ENCODE results near the gene TRIM45. TPM values are rescaled to one million over a fixed set of nuclear protein-coding genes. Genes with fewer than 3 reads are reported as not detected.

TRIM45 gene
- total RNA-seq, 1 donor from 2014 or later: 2.5 TPM

GRCh38 chr1:117146575-117147340 lies 25.2 kb upstream of the TRIM45 start:
- peak; percentile 76 for FAIRE-seq
- Histone ChIP-seq H3K4me2 (ENCODE audit: low read length) (peak overlapping the region; percentile 72), H3K4me3 (ENCODE audit: insufficient read depth, low read depth, low read length) (no peak overlapping the region), H2AFZ (ENCODE audit: low read depth, low read length) (no peak overlapping the region), H3K27me3 (ENCODE audit: insufficient read depth, low read length) (no peaks in the 10 kb centered on the region), H3K27ac (ENCODE audit: low read depth, low read length) (peak overlapping the region; percentile 88), H3K36me3 (ENCODE audit: insufficient read depth, low read length) (no peaks in the 10 kb centered on the region), H3K9me3 (ENCODE audit: insufficient read depth, low read depth, low read length) (no peaks in the 10 kb centered on the region), H3K9ac (ENCODE audit: low read length) (peak overlapping the region; percentile 71), H4K20me1 (ENCODE audit: insufficient read depth, low read length) (no peaks in the 10 kb centered on the region), H3K79me2 (ENCODE audit: insufficient read depth, low read length) (no peaks in the 10 kb centered on the region), H3K4me1 (ENCODE audit: insufficient read depth, low read length) (peaks cover 24% of the 10 kb centered on the region)
- Mint-ChIP-seq H3K27me3 (ENCODE audit: low read depth, unreplicated experiment) (no peaks in the 10 kb centered on the region), H3K4me3 (ENCODE audit: unreplicated experiment) (no peak overlapping the region), H3K9me3 (ENCODE audit: unreplicated experiment) (peaks cover 6% of the 10 kb centered on the region), H3K27ac (ENCODE audit: unreplicated experiment) (peak overlapping the region; percentile 82), H3K36me3 (ENCODE audit: low read depth, unreplicated experiment) (no peaks in the 10 kb centered on the region), H3K4me1 (ENCODE audit: low read depth, unreplicated experiment) (peaks cover 22% of the 10 kb centered on the region)
- TF ChIP-seq, protein P1, sequence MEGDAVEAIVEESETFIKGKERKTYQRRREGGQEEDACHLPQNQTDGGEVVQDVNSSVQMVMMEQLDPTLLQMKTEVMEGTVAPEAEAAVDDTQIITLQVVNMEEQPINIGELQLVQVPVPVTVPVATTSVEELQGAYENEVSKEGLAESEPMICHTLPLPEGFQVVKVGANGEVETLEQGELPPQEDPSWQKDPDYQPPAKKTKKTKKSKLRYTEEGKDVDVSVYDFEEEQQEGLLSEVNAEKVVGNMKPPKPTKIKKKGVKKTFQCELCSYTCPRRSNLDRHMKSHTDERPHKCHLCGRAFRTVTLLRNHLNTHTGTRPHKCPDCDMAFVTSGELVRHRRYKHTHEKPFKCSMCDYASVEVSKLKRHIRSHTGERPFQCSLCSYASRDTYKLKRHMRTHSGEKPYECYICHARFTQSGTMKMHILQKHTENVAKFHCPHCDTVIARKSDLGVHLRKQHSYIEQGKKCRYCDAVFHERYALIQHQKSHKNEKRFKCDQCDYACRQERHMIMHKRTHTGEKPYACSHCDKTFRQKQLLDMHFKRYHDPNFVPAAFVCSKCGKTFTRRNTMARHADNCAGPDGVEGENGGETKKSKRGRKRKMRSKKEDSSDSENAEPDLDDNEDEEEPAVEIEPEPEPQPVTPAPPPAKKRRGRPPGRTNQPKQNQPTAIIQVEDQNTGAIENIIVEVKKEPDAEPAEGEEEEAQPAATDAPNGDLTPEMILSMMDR (IDR thresholded peaks at IDR 0.05; ENCODE audit: insufficient read depth, low read depth, low read length): no peak
- TF ChIP-seq EZH2 (IDR thresholded peaks at IDR 0.05; ENCODE audit: insufficient read depth, low read length): no peak
- DNase-seq (ENCODE audit: low read depth): peak; percentile 95

DNA sequence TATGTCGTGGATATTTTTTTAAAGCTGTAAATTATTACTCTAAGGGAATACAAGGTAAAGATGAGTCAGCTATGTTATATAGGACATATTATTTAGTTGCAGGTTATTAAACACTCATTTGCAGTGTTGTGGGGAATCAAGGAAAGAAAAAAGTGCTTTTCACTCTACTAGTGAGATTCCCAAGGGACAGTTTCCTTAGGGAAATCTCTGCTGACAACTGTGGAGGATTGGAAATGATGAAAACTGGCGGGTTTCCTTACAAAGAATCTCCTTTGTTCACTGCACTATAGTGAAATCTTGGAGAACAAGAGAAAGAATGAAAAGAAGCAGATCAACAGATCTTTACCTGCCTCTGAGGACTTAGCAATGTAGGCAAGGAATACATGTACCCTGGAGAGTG lies 24.5 kb upstream of the TRIM45 start:
- no peak overlapping the region for H3K27ac Mint-ChIP-seq (ENCODE audit: unreplicated experiment)
- no peak overlapping the region for H3K4me3 Mint-ChIP-seq (ENCODE audit: unreplicated experiment)
- H3K4me1 ChIP-seq (ENCODE audit: insufficient read depth, low read length): peaks cover 27% of the 10 kb centered on the region
- H3K4me1 Mint-ChIP-seq (ENCODE audit: low read depth, unreplicated experiment): peaks cover 22% of the 10 kb centered on the region
- H3K9me3 ChIP-seq (ENCODE audit: insufficient read depth, low read depth, low read length): no peaks in the 10 kb centered on the region
- H3K27me3 Mint-ChIP-seq (ENCODE audit: low read depth, unreplicated experiment): no peaks in the 10 kb centered on the region
- H2AFZ ChIP-seq (ENCODE audit: low read depth, low read length): no peak overlapping the region
- H3K36me3 Mint-ChIP-seq (ENCODE audit: low read depth, unreplicated experiment): no peaks in the 10 kb centered on the region
- DNase-seq (ENCODE audit: low read depth): no peak
- H3K27ac ChIP-seq (ENCODE audit: low read depth, low read length): peak overlapping the region; percentile 88
- no peaks in the 10 kb centered on the region for H3K36me3 ChIP-seq (ENCODE audit: insufficient read depth, low read length)
- TF ChIP-seq, protein P1 (IDR thresholded peaks at IDR 0.05; ENCODE audit: insufficient read depth, low read depth, low read length): no peak
- TF ChIP-seq EZH2 (IDR thresholded peaks at IDR 0.05; ENCODE audit: insufficient read depth, low read length): no peak
- no peaks in the 10 kb centered on the region for H4K20me1 ChIP-seq (ENCODE audit: insufficient read depth, low read length)
- H3K79me2 ChIP-seq (ENCODE audit: insufficient read depth, low read length): no peaks in the 10 kb centered on the region
- peak overlapping the region; percentile 71 for H3K9ac ChIP-seq (ENCODE audit: low read length)
- H3K4me3 ChIP-seq (ENCODE audit: insufficient read depth, low read depth, low read length): no peak overlapping the region
- H3K27me3 ChIP-seq (ENCODE audit: insufficient read depth, low read length): no peaks in the 10 kb centered on the region
- peaks cover 1% of the 10 kb centered on the region for H3K9me3 Mint-ChIP-seq (ENCODE audit: unreplicated experiment)
- no peak for FAIRE-seq
- H3K4me2 ChIP-seq (ENCODE audit: low read length): peak overlapping the region; percentile 69

DNA sequence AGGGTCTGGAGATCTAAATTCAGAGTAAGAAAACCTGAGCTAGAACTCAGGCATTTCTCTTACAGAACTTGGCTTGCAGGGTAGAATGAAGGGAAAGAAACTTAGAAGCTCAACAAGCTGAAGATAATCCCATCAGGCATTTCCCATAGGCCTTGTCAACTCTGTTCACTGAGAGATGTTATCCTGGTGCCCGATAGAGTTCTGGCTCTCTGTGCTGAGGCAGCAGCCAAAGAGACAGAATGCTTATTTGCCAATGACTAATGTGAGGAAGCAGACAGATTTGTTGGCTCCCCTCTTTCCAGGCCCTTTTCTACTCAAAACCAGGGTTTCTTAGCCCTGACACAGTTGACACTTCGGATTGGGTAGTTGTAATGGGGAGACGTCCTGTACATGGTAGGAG lies 22.3 kb upstream of the TRIM45 start:
- H3K27ac Mint-ChIP-seq (ENCODE audit: unreplicated experiment): no peak overlapping the region
- no peaks in the 10 kb centered on the region for H4K20me1 ChIP-seq (ENCODE audit: insufficient read depth, low read length)
- no peaks in the 10 kb centered on the region for H3K9me3 ChIP-seq (ENCODE audit: insufficient read depth, low read depth, low read length)
- no peaks in the 10 kb centered on the region for H3K36me3 Mint-ChIP-seq (ENCODE audit: low read depth, unreplicated experiment)
- no peak overlapping the region for H3K27ac ChIP-seq (ENCODE audit: low read depth, low read length)
- no peaks in the 10 kb centered on the region for H3K36me3 ChIP-seq (ENCODE audit: insufficient read depth, low read length)
- H3K79me2 ChIP-seq (ENCODE audit: insufficient read depth, low read length): no peaks in the 10 kb centered on the region
- FAIRE-seq (no peak), DNase-seq (ENCODE audit: low read depth) (peak; percentile 14)
- no peaks in the 10 kb centered on the region for H3K27me3 Mint-ChIP-seq (ENCODE audit: low read depth, unreplicated experiment)
- no peak for TF ChIP-seq EZH2 (IDR thresholded peaks at IDR 0.05; ENCODE audit: insufficient read depth, low read length)
- TF ChIP-seq, protein P1 (IDR thresholded peaks at IDR 0.05; ENCODE audit: insufficient read depth, low read depth, low read length): no peak
- H3K4me2 ChIP-seq (ENCODE audit: low read length): no peak overlapping the region
- H3K4me1 Mint-ChIP-seq (ENCODE audit: low read depth, unreplicated experiment): peaks cover 22% of the 10 kb centered on the region
- H3K4me3 Mint-ChIP-seq (ENCODE audit: unreplicated experiment): no peak overlapping the region
- H2AFZ ChIP-seq (ENCODE audit: low read depth, low read length): no peak overlapping the region
- H3K9ac ChIP-seq (ENCODE audit: low read length): no peak overlapping the region
- H3K9me3 Mint-ChIP-seq (ENCODE audit: unreplicated experiment): no peaks in the 10 kb centered on the region
- no peak overlapping the region for H3K4me3 ChIP-seq (ENCODE audit: insufficient read depth, low read depth, low read length)
- H3K27me3 ChIP-seq (ENCODE audit: insufficient read depth, low read length): no peaks in the 10 kb centered on the region
- H3K4me1 ChIP-seq (ENCODE audit: insufficient read depth, low read length): peaks cover 27% of the 10 kb centered on the region

Measured in astrocyte (in vitro differentiated cells and primary cell).